HG03095 (cell line): ENCODE results near the gene KSR2.
"Not testable (repeated sequence)": the region's sequence is repeated elsewhere in the genome, so short reads cannot be mapped to it uniquely, and the experiment has no call there.

Source experiments
- ATAC-seq: cut with Tn5 transposase; IDR thresholded peaks from one replicate; pipeline ENCODE4 v1.9.1; 2021; ENCODE audit warnings: moderate library complexity; ENCODE audit not compliant: unreplicated experiment

KSR2 gene

DNA sequence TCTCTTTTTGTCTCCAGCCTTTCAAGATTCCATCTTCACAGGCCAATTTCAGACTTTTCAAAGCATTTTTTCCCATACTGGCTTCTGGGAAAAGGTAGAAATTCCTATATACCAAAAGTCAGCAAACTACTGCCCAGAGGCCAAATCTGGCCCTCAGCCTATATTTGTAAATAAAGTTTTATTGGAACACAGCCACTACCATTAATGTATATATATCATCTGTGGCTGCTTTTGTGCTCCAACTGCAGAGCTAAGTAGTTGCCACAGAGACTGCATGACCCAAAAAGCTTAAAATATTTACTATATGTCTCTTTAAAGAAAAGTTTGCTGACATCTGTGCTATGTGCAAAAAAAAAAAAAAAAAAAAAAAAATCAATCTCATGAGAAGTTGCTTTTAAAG is 76.3 kb downstream of the KSR2 start:
- ATAC-seq: no peak

DNA sequence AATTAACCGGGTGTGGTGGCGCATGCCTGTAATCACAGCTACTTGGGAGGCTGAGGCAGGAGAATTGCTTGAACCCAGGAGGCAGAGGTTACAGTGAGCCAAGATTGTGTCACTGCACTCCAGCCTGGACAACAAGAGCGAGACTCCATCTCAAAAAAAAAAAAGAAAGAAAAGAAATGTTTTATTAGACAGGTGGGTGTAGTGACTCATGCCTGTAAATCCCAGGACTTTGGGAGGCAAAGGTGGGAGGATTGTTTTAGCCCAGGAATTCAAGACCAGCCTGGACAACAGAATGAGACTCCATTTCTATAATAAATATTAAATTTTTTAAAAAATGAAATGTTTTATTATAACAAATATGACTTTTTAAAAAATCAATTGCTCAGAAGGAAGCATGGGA is 77.5 kb downstream of the KSR2 start:
- ATAC-seq: not testable (repeated sequence)

GRCh38 chr12:117890644-117891043 is 78.1 kb downstream of the KSR2 start:
- ATAC-seq: no peak

- ATAC-seq: no peak
Observed at GRCh38 chr12:117890137-117890536, 78.7 kb downstream of the KSR2 start.

DNA sequence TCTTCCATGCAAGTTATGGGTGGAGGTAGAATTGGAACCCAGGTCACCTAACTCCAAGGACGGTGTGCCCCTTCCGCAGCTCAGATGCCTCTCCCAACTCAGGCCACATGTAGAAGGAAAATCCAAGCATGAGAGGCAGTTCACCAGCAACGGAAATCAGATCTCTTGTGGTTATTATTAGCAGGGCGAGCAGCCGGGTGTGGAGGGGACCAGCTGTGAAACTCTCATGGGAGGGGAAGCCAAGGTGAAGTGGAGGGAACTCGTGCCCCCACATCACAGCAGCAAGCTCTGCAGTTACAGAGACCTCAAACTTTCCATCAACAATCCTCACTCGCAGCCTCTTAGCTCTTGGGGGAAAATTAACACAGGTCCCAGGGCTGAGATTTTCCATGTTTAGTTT is 79.7 kb downstream of the KSR2 start:
- ATAC-seq: no peak

GRCh38 chr12:117885211-117885610 is 83.6 kb downstream of the KSR2 start:
- ATAC-seq: no peak

- no peak for ATAC-seq
Observed at GRCh38 chr12:117884161-117884560, 84.6 kb downstream of the KSR2 start.

DNA sequence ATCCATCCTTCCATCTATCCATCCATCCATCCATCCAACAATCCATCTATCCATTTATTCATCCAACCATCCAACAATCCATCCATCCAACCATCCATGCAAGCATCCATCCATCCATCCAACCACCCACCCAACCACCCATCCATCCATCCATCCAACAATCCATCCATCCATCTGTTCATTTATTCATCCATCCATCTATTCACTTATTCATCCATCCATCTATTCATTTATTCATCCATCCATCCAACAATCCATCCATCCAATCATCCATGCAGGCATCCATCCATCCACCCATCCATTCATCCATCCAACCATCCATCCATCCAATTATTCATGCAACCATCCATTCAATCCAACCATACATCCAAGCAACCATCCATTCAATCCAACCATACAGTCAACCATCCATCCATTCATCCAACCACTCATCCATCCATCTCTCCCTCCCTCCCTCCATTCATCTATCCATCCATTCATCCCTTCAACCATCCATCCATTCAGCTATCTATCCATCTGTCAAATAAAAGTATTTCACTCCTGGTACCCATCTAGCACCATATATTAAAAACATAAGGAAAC is 86.1 kb downstream of the KSR2 start:
- ATAC-seq: no peak

GRCh38 chr12:117882181-117882580 is 86.6 kb downstream of the KSR2 start:
- ATAC-seq: no peak

DNA sequence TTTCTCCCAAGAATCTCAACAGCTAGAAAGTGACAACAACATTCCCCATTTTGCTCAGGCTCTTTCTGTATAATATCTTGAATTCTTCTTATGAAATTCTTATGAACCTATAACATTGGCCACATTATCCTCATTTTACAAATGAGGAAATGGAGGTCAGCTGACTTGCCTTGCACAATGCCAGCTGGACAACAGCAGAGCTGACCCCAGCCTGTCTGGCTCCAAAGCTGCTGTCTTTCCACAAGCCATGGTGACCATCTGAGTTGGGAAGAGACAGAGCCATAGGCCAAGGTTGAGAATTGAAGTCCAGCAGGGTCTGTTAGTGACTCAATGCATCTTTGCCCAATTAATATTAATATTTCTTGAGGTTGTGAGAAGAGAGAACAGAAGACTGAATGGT is 87.3 kb downstream of the KSR2 start:
- no peak for ATAC-seq

GRCh38 chr12:117878605-117879004 is 90.2 kb downstream of the KSR2 start:
- no peak for ATAC-seq

DNA sequence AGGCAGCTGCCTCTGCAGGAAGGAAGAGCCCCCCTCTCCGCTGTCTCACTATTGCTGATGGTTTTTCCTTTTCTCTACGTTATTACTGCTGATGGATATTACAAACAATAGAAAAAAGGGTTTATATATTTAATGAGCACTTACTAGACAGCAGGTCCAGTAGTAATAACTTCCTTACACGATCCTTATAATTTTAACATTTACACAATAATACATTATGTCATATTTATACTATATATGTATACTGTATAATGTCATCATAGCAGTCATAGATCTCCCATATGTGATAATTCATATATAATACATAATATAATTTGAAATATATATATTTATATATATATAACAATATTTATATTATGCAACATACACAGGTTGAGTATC is 92.4 kb downstream of the KSR2 start:
- ATAC-seq: no peak

DNA sequence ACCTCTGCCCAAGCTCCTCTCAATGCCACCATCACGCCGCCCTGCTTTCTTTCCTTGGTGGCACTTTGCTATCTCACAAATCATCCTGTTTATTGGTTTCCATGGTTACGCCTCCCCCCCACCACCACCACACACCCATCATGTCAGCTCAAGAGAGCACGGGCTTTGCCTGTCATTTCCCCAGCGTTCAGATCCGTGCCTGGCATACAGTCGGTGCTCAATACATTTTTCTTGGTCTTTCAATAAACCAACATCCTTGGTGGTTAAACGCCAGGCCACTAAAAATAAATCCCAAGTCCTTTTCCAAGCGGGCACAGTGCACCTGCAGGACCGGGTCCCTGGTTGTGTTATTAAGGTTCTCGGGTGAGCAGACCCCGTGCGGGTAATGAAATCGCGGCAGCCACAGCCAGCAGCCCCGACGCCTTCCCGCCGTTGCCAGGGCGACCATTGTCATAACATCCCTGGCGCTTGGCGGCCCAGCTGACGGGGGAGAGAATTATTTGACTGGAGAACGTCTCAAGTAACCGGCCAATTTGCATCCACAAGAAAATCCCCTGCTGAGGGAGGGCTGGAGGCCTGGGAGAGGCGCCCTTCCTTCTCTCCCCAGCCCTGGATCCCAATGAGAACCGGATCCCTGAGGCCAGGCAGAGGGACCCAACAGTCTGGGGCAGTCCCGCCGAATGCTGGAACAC is 92.9 kb downstream of the KSR2 start:
- ATAC-seq: no peak

GRCh38 chr12:117874842-117875434 is 93.9 kb downstream of the KSR2 start:
- ATAC-seq: no peak

- not testable (repeated sequence) for ATAC-seq
Observed at GRCh38 chr12:117874198-117874597, 94.6 kb downstream of the KSR2 start.

- ATAC-seq: no peak
Observed at GRCh38 chr12:117872546-117873169, 96.1 kb downstream of the KSR2 start.

DNA sequence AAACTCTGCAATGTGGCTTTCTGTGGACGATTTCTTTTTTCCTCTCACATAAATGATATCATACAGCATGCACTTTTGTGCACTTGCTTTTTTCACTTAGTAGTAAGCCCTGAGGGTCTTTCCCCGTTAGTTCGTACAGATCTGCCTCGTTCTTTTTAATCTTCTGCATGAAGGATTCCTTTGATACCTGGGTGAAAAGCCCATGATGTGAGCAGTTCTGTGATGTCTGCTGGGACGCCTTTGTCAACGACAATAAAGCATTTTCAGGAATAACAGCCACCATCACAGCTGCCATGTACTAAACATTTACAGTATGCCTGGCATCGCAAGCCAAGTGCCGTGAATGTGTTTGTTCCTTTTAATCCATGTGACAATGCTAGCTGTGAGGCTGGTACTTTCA is 99.2 kb downstream of the KSR2 start:
- no peak for ATAC-seq

DNA sequence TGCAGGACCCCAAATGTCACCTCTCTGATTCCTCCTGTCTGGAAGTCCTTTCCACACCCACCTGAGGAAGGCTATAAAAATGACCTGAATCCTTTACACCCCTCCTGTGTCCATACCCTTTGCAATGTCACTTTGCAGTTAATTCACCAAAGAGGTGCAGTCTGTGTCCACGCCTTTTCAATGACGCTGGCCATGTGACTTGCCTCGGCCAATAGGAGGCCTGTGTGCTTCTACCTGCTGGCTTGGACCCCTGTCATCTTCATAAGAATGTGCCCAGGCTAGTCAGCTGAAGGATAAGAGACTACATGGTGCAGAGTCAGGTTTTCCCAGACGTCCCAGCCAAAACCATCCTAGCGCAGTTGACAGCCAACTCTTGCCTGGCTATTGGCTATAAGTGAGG is 101.4 kb downstream of the KSR2 start:
- no peak for ATAC-seq

DNA sequence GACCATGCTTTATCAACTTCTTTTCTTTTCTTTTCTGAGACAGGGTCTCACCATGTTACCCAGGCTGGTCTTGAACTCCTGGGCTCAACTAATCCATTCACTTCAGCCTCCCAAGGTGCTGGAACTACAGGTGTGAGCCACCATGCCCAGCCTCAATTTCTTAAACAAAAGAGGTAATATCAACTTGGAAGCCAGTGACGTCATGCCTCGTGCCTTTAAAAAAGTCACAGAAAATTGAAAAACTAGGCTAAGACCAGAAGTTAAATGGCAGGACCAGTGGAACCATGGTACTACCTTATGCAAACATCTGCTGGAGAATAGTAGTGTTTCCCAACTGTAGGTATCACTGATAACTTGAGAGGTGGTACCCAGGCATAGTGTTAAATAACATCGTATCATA is 103.3 kb downstream of the KSR2 start:
- ATAC-seq: no peak

DNA sequence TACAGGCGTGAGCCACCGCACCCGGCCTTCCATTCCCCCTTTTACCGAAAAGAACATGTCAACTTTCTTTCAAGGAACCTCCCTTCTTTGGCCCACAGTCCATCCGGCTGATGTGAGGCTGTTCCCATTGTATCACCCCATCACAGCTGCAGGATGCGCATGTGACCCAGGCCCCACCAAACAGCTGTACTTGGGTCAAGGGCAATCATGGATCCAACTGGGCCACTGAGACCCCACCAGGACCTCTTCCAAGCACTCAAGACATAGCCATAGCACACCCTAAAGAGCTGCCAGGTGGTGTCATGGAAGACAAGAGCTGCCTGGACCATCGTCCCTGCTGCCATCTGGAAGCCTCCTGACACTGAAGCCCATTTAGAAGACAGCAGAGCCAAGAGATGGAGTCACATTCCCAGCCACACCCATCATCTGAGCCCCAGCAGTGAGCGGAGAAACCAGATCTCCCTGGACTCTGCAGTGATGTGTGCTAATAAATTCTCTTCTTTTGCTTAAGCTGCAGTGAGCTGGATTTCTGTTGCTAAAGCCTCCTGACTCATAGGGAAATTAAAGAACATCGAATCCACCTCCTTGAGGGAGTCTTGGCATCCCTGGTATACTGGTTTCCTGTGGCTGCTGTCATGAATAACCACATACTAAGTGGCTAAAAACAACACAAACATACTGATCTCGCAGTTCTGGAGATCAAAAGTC is 105.6 kb downstream of the KSR2 start:
- ATAC-seq: no peak

- ATAC-seq: no peak
Observed at GRCh38 chr12:117861691-117862090, 107.1 kb downstream of the KSR2 start.
